Amniotic epithelial cell (primary cell): Measurements from ENCODE around the gene FIBCD1.
A peak's percentile ranks its signal among the peaks of the same experiment; 100 is the strongest.

Source experiments
- DNase-seq: peaks from one replicate; pipeline ENCODE4 v3.0.0-alpha.2; 2010; ENCODE audit warnings: low read depth

Gene FIBCD1

DNA sequence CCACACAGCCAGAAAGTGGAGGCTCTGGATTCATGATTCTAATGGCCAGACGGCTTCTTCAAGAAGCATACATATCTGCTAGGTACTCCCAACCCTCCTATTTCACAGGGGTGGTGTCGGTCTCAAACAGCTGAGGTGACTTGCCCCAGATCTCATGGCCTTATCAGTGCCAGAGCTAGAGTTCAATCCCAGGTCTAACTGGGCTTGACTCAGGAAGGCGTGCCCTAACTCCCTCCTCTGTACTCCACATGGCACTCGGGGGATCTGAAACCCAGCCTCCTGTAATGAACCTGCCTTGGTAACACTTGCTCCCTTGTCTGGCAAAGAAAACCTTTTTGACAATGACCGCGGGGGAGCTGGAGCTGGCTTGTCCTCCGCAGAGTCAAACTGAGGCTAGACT, 44.5 kb downstream of the FIBCD1 start:
- peak; percentile 19 for DNase-seq

DNA sequence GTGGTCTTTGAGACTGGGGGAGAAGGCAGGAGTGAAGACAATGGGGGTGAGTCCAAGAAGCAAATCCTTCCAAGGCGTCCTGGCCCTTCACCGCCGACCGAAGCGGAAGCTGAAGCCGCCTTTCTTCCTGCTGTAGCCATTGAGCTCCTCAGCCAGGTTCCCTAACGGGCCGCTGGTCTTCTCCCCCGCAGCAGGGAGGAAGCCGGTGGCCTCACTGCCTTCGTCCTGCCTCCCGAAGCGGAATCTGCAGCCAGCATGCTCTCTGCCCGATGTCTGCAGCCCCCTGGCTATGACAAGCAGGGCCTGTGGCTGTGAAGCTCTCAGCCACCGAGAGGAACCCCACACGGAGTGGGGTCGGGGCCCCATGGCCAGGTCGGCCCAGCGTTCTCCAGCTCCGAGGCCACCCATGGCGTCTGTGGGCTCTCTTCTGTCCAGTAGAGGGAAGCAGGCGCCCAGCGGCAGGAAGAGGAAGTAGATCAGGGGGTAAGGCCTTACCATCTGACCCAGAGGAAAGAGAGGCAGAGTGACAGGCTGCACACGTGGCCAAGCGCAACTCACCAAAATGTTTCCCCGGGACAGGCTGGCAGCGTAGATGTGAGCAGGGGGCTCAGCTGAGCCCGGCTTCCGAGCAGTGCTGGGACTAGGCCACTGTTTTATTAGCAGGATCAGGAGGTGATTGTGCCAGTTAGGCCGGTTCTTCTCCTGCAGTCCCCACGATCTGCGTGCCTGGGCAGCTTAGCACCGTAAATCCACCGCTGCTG, 45.5 kb downstream of the FIBCD1 start:
- DNase-seq, result no peak

DNA sequence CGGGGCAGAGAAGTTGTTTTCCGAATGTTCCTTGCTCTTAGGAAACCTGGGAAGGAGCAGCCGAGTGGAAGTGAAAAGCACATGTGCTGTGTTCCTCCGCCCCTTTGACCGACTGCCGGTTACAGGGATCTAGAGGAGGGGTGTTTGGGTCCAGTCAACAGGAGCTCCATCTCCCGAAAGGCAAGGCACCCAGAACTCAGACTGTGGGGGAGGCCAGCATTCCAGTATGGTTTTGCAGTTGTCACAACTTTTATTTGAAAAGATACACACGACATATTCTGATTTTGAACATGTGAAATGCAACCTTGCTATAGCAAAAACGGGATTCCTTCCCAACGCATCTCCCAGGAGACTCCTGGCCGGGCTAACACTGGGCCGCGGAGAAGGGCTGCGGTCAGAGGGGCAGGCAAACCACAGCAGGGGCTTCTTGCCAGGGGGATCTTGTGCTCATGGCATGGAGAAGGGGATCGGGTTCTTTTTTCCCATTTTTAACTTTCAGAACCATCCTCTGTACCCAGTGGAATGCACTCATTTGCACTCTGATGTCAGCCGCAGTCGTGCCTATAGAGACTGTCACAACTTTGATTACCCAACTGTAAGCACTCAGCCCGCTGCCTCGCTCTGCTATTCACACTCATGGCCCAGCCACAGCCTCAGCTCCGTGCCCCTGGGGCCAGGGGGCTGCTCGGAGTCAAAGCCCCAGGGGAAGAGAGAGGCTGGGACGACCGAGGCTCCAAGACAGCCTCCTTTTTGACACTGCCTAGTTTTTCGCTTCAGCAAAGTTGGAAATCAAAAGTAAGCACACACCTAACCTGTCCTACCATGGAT, 46.4 kb downstream of the FIBCD1 start:
- no peak for DNase-seq

DNA sequence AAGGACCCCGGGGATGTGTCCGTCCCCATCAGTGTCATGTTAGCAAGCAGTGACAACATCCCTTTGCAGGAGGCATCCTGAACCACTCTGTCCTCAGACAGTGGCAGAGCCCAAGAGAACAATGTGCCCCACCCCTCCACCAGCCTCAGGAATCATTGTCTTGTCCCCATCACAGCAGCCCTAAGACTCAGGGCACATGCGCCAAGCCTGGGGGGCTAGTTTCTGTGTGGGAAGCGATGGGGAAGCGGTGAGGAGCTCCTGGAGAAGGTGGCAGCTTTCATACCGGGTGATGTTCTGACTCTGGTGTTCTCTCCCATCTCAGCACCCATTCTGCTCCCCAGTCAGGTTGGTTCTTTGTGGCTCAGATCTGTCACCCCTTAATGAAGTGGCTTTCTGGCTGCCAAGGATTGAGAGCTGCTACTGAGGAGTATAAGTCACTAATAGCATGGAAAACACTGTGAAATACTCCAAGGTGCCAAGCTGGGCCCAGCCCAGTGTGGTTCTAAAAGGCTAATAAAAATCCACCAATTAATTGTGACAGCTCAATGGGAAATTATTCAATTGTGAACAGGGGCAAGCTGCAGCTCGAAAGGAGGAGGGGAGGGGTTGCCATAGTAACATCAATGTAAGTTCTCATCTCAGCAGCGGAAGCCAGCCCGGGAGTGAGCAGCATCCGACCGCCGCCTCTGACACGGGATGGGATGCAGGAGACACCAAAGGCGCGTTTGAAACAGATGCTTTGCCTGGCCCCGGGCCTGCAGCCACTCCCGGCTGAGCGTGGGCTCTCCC, 47.2 kb downstream of the FIBCD1 start:
- DNase-seq, result no peak

DNA sequence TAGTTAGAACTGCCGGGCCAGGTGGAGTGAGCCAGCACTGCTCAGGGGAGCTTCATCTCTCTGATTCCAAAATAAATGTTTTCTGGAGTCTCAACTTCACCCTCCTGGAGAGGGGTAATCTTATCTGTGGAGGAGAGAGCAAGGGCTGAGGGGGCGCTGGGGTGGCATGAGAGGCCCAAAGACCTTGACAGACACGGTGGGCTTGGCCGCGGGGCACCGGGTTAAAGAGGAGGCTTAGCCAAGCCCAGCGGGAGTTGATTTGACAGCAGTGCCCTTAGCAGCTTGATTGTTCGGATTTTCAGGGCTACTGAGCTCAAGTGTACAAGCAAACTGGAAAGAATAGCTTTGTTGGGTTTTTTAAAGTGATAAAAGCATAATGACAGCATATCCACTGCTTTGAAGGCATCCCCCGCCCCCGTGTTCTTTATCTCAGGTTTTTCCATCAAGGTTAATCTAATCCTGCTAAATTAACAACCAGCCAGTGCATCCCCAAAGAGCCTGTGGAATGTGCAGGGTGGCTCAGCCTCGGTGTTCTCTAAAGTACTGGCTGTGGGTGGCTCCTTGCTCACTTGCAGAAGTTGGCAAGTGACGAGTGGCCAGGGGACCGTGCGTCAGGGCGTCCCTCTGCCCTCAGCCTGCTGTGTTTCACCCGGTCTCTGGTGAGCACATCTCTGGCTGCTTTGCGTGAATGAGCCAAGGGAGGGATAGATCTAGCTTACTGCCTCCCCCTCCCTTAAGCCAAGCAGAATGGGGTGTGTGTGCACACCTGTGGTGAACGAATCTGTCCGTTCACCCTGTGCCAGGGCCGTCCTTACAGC, 48.0 kb downstream of the FIBCD1 start:
- no peak for DNase-seq

DNA sequence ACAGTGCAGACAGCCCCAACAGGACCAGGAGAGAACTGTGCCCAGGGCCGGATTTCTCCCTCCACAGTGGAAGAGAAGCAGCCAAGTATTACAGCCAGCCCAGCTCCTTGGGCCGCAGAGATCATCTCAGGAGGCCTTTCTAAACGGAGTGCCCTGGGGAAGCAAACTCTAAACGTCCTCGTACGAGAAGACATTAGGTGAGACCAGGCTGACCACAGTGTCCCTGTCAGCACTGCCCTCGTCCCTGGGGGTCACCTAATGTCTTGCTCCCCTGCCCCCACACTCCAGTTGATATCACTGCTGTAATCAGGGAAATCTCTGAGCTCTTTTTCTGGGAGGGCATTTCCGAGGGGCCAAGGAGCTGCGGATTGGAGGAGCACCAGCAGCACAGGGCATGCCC, 48.9 kb downstream of the FIBCD1 start:
- DNase-seq, result no peak

DNA sequence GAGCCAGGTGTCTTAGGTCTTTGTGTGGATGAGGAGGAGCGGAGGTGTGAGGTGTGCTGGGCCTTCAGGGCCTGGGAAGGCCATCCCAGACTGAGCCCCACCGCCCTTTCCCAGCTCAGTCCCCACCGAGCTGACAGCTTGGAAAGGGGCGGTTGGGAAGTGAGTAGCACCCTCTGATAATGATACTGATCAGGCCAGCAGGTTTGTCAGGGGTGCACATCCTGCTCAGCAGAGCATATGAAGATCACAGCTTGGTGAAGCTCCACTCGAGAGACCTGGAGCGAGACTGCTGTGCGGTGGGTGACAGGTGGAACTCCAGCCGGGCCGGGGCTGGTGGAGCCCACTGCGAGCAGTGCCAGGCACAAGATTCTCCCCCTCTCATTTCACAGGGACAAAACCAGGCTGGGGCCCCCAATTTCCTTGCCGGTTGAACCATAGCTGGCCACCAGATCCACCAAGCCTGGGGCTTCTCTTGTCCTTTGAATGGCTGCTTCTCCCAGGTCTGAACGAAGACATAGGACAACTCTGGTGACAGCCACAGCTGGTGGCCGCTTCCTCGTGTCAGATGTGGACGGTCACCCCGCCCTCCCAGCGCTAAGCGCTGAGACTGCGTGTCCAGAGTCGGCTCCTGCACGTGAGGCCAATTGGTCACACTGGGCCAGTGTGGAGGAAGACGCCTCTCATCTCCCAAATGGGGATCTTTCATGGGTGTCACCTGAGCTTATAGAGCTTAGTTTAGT, 50.7 kb downstream of the FIBCD1 start:
- DNase-seq, result no peak

DNA sequence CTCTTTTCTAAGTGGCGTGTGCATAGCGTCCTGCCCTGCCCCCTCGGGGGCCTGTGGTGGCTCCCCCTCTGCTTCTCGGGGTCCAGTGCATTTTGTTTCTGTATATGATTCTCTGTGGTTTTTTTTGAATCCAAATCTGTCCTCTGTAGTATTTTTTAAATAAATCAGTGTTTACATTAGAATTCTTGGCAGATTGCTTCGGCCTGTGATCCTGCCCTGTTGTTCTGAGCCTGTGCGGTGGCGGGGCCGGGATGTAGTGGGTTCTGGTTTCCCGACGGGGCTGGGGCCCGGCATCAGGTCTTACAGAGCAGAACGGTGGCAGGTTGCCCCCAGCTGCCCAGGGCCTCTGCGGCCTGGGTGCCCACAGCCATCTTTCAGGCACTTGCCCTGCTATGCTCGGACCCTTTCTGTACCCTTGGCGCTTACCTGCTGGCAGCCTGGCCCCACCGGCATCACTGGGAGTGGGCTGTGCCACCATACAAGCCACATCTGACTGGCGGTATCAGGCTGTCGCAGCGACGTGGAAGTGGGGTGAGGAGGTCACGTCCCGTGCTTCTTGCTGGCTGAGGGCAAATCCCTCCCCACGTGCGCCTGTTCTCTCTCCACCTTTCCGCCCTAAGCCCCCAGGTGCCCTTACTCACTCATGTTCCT, 51.4 kb downstream of the FIBCD1 start:
- DNase-seq, result no peak

DNA sequence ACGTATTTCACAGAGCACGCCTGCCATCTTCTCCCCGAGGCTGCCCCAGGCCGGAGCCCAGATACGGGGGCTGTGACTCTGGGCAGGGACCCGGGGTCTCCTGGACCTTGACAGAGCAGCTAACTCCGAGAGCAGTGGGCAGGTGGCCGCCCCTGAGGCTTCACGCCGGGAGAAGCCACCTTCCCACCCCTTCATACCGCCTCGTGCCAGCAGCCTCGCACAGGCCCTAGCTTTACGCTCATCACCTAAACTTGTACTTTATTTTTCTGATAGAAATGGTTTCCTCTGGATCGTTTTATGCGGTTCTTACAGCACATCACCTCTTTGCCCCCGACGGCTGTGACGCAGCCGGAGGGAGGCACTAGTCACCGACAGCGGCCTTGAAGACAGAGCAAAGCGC, 52.1 kb downstream of the FIBCD1 start:
- DNase-seq, result no peak

DNA sequence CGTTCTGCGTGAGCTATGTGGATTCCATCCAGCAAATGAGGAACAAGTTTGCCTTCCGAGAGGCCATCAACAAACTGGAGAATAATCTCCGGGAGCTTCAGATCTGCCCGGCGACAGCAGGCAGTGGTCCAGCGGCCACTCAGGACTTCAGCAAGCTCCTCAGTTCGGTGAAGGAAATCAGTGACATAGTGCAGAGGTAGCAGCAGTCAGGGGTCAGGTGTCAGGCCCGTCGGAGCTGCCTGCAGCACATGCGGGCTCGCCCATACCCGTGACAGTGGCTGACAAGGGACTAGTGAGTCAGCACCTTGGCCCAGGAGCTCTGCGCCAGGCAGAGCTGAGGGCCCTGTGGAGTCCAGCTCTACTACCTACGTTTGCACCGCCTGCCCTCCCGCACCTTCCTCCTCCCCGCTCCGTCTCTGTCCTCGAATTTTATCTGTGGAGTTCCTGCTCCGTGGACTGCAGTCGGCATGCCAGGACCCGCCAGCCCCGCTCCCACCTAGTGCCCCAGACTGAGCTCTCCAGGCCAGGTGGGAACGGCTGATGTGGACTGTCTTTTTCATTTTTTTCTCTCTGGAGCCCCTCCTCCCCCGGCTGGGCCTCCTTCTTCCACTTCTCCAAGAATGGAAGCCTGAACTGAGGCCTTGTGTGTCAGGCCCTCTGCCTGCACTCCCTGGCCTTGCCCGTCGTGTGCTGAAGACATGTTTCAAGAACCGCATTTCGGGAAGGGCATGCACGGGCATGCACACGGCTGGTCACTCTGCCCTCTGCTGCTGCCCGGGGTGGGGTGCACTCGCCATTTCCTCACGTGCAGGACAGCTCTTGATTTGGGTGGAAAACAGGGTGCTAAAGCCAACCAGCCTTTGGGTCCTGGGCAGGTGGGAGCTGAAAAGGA, 53.3 kb downstream of the FIBCD1 start:
- DNase-seq, result no peak

DNA sequence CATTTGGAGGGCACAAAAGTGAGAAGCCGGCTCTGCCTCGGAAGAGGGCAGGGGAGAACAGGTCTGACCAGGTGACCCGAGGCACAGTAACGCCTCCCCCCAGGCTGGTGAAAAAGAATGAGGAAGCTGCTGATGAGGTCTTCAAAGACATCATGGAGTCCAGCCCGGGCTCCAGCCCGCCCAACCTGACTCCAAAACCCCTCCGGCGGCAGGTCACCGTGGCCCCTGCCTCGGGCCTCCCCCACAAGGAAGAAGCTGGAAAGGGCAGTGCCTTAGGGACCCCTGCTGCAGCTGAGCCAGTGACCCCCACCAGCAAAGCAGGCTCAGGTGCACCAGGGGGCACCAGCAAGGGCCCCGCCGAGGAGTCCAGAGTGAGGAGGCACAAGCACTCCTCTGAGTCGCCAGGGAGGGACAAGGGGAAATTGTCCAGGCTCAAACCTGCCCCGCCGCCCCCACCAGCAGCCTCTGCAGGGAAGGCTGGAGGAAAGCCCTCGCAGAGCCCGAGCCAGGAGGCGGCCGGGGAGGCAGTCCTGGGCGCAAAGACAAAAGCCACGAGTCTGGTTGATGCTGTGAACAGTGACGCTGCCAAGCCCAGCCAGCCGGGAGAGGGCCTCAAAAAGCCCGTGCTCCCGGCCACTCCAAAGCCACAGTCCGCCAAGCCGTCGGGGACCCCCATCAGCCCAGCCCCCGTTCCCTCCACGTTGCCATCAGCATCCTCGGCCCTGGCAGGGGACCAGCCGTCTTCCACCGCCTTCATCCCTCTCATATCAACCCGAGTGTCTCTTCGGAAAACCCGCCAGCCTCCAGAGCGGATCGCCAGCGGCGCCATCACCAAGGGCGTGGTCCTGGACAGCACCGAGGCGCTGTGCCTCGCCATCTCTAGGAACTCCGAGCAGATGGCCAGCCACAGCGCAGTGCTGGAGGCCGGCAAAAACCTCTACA, 54.2 kb downstream of the FIBCD1 start:
- no peak for DNase-seq

DNA sequence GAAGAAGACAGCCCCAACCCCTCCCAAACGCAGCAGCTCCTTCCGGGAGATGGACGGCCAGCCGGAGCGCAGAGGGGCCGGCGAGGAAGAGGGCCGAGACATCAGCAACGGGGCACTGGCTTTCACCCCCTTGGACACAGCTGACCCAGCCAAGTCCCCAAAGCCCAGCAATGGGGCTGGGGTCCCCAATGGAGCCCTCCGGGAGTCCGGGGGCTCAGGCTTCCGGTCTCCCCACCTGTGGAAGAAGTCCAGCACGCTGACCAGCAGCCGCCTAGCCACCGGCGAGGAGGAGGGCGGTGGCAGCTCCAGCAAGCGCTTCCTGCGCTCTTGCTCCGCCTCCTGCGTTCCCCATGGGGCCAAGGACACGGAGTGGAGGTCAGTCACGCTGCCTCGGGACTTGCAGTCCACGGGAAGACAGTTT, 54.9 kb downstream of the FIBCD1 start:
- no peak for DNase-seq

DNA sequence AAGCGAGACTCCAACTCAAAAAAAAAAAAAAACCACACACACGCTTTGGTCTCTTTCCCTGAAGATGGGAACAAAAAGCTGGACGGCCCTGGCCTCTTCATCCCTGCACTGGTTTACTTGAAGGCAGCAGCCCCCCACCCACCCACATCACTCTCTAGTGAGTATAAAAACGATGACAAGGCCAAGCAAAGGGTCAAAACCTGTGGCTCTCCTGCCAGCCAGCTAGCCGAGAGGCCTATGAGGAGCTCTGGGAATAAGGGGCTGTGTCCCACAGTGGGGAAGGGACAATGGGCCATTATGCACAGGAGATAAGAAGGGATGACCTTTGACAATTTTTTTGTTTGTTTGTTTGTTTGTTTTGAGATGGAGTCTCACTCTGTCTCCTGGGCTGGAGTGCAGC, 55.6 kb downstream of the FIBCD1 start:
- no peak for DNase-seq

DNA sequence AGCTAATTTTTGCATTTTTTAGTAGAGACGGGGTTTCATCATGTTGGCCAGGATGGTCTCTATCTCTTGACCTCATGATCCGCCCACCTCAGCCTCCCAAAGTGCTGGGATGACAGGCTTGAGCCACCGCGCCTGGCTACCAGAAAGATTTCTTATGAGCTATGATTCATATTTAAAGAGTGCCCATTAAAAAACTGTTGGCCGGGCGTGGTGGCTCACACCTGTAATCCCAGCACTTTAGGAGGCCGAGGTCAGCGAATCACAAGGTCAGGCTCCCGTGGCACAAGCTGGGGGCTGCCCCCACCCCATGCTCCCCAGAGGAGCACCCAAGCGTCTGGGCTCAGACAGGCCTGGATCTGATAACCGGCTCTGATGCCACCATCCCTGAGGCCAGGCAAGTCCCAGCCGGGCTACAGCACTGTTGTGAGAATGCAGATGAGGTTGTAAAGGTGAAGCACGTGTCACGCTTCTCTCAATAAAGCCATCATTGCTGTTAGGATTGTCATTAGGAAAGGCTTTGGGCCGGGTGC, 56.3 kb downstream of the FIBCD1 start:
- DNase-seq, result no peak

DNA sequence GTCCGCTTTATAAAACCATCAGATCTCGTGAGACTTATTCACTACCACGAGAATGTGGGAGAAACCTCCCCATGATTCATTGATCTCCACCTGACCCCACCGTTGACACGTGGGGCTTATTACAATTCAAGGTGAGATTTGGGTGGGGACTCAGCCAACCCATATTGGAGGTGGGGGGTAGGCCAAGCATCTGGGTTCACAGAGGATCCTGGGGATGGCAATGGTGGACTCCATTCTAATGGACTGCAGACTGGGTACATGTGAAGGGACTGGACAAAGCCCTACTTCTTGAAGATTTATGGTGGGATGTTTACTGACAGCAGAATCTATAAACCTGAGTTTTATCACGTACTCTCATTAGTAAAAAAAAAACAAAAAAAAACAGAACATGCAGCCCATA, 57.5 kb downstream of the FIBCD1 start:
- no peak for DNase-seq

DNA sequence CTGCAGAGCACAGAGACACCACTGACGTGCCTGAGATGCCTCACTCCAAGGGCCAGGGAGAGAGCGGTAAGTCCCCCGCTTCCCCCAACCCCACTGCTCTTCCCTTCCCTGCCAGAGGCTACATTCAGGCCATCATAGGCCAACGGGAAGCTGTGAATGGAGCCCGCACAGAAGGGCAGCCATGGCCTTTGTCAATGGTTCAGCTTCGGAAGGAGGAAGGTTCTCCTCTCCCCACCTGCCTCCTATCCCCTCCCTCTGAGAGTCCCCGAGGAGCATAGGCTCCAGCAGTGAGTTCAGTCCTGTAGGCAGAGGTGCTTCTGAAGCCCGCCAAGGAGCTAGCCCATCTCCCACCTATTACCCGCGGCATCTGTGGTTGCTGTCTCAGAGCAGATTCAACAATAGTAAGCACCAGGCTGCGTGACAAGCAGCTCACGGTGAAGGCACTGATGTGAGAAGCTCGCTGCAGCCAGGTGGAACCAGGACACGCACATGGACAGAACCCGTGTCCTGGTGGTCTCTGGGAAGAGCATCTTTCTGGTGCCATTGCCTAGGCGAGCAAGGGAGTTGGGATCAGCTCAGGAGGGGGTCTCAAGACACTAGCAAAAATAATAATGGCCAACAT, 58.3 kb downstream of the FIBCD1 start:
- no peak for DNase-seq

DNA sequence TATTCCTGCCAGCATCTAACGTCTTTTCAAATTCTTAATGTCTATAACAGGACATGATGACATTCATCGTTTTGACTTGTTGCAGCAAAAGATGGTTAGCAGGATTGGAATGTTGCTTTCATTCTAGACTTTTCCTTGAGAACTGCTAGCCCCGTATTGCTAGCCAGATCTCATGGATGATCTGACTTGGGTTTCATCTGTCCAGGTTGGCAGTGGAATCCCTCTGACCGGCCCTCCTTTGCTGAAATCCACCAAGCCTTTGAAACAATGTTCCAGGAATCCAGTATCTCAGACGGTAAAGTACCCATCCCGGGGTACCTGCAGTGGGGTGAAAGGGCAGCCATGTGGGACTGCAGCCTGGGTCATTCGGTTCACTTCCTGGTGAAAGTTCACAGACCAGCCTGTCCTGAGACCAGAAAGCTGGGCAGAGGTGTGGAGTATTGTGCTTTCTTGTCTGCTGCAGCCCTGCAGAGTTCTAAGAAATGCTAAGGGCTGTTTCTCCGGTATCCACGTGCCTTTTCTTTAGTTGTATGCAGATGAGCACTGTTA, 59.1 kb downstream of the FIBCD1 start:
- DNase-seq, result no peak
